A673 (cell line): Measurements from ENCODE around the gene ACCSL. TPM values are rescaled to one million over a fixed set of nuclear protein-coding genes. Genes with fewer than 3 reads are reported as not detected.

ENCODE experiments used
- BruUV-seq: library from RNA; stranded (reverse); fragments of 400-500 nt; replicated peaks from 2 replicates; lab custom pipeline; 2021; lab: Mats Ljungman, UMichigan
- CTCF ChIA-PET: fragments of 300-600 bp; sonication (Branson Sonifier 250); formaldehyde crosslinking; loops from one replicate; lab custom pipeline; 2022; ENCODE audit warnings: antibody characterized with exemption; lab: Charles Lee
- POLR2A ChIA-PET: fragments of 300-600 bp; sonication (Branson Sonifier 250); formaldehyde crosslinking; loops from one replicate; lab custom pipeline; 2022; ENCODE audit warnings: antibody characterized with exemption; ENCODE audit not compliant: low non-redundant PET; lab: Charles Lee
- DNase-seq: peaks from one replicate; pipeline ENCODE4 v3.0.0-alpha.2; 2015; ENCODE audit warnings: low spot score
- H3K27ac ChIP-seq: fragments of 200-600 bp; sonication (generic); 2 replicates; pipeline ENCODE4 v1.5.1; 2016; ENCODE audit warnings: mixed run types, low read depth, mild to moderate bottlenecking, mixed read lengths, antibody characterized with exemption, low read length; ENCODE audit not compliant: poor library complexity, severe bottlenecking
- H3K27me3 ChIP-seq: fragments of 200-600 bp; sonication (generic); replicated peaks from 2 replicates; pipeline ENCODE4 v1.6.1; 2017; ENCODE audit warnings: mixed run types, low read depth, mild to moderate bottlenecking, mixed read lengths, antibody characterized with exemption, low read length; ENCODE audit not compliant: insufficient read depth, poor library complexity
- H3K36me3 ChIP-seq: fragments of 200-600 bp; sonication (generic); 2 replicates; pipeline ENCODE4 v1.6.1; 2016; ENCODE audit warnings: mixed run types, mild to moderate bottlenecking, mixed read lengths, antibody characterized with exemption, low read length; ENCODE audit not compliant: insufficient read depth, poor library complexity, severe bottlenecking
- H3K4me1 ChIP-seq: fragments of 200-600 bp; sonication (generic); 2 replicates; pipeline ENCODE4 v1.6.1; 2017; ENCODE audit warnings: mixed run types, mild to moderate bottlenecking, mixed read lengths, antibody characterized with exemption, low read length; ENCODE audit not compliant: insufficient read depth, poor library complexity, severe bottlenecking
- H3K4me3 ChIP-seq: fragments of 200-600 bp; sonication (generic); 2 replicates; pipeline ENCODE4 v1.5.1; 2016; ENCODE audit warnings: low read depth, mixed run types, mild to moderate bottlenecking, mixed read lengths, low read length; ENCODE audit not compliant: poor library complexity, severe bottlenecking
- H3K9me3 ChIP-seq: fragments of 200-600 bp; sonication (generic); 2 replicates; pipeline ENCODE4 v1.6.1; 2016; ENCODE audit warnings: mixed run types, low read depth, mild to moderate bottlenecking, mixed read lengths, antibody characterized with exemption, low read length; ENCODE audit not compliant: poor library complexity, severe bottlenecking
- EZH2 ChIP-seq: fragments of 200-600 bp; sonication (generic); IDR thresholded peaks from 2 replicates; pipeline ENCODE4 v1.6.1; 2017; ENCODE audit warnings: borderline replicate concordance, low read depth, mild to moderate bottlenecking, mixed read lengths, antibody characterized with exemption, low read length; ENCODE audit not compliant: poor library complexity, severe bottlenecking
- intact Hi-C: fragments of 100-400 bp; cut with micrococcal nuclease; formaldehyde crosslinking; loops from one replicate; pipeline ENCODE4 v1.10.0; 2022; ENCODE audit not compliant: unreplicated experiment
- total RNA-seq: library from RNA; stranded (reverse); gene quantifications from 2 replicates; pipeline ENCODE4 v1.2.3, GENCODE V29; 2021
- TF ChIP-seq, protein P1 (sequence below): fragments of 300-800, 200-600 bp; sonication (generic); conservative IDR thresholded peaks from 2 replicates; pipeline ENCODE4 v1.5.1; 2017; ENCODE audit warnings: low read depth, mild to moderate bottlenecking, antibody characterized with exemption, low read length, moderate library complexity, mixed read lengths

The ACCSL gene
- total RNA-seq, 1 experiment from 2014 or later = not detected

DNA sequence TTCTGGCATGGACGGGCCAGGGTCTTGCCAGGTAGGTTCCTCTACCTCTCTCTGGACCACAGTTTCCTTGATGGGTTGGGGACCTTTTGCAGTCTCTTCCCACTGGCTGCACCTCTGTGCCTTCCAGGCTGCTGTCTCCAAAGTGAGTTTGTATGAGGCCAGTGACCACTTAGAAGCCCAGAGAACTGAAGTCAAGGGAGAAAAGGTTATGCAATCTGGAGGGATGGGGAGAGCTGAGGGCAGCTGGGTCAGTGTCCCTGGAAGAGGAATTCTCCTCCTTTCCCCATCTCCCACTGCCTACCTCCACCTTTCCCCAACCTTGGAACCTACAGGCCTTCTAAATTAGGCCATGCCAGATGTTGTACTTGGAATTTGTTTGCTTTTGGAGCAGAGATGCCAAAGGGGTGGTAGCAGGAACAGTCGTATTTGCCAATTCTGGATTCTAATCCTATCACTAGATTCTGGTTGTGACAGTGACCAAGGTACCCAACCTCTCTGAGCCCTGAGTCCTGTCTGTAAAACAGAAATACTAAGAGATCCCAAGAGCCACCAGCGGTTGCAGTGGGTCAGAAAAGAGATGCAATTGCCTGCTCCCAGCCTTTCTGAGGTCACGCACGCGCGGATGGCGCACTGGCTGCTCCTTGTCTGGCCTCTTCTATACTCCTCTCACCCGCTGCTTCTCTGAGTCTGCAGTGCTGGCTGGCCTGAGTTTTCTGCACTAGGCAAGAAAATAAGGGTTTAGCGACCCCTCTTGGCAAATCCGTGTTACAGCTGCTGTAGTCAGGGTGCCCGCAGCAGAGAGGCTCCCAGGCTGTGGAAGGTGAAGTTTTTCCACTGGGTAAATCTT is 10.7 kb upstream of the ACCSL start:
- intact Hi-C loops = loop anchor here (1.0 to 2.0 kb wide), 2 partner anchors 94 to 147 kb away; partner anchors contain the start of gene C11orf96
- ChIA-PET CTCF (interaction anchor here (0.6 to 1.7 kb wide), 7 partner anchors 20 to 530 kb away, joined by 3 to 8 read pairs (median 5); no protein-coding TSS in a partner anchor), POLR2A (interaction anchor here (0.5 kb wide), 1 partner anchor 573 kb away, joined by 4 read pairs; no protein-coding TSS in a partner anchor)
- Histone ChIP-seq H3K4me3 (no peak overlapping the region), H3K36me3 (no peaks in the 10 kb centered on the region), H3K4me1 (no peaks in the 10 kb centered on the region), H3K9me3 (no peaks in the 10 kb centered on the region), H3K27me3 (no peaks in the 10 kb centered on the region), H3K27ac (no peak overlapping the region)
- peak; percentile 94 for DNase-seq
- BruUV-seq = no TSS peak
- TF ChIP-seq, protein P1, sequence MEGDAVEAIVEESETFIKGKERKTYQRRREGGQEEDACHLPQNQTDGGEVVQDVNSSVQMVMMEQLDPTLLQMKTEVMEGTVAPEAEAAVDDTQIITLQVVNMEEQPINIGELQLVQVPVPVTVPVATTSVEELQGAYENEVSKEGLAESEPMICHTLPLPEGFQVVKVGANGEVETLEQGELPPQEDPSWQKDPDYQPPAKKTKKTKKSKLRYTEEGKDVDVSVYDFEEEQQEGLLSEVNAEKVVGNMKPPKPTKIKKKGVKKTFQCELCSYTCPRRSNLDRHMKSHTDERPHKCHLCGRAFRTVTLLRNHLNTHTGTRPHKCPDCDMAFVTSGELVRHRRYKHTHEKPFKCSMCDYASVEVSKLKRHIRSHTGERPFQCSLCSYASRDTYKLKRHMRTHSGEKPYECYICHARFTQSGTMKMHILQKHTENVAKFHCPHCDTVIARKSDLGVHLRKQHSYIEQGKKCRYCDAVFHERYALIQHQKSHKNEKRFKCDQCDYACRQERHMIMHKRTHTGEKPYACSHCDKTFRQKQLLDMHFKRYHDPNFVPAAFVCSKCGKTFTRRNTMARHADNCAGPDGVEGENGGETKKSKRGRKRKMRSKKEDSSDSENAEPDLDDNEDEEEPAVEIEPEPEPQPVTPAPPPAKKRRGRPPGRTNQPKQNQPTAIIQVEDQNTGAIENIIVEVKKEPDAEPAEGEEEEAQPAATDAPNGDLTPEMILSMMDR = peak; percentile 100
- TF ChIP-seq EZH2 = no peak

DNA sequence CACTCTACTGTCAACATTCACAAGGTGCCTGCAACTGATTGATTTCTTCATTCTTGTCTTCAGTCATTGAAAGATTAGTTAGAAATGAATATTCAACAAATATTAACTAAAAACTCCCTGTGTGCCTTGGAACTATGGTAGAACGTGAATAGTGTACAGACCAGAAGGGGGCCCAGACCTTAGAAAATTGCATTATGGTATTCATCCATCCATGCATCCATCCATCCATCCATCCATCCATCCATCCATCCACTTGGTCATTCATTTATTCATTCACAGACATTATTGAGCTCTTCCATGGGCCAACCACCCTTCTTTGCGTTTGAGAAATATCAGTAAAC is 10.2 kb upstream of the ACCSL start:
- intact Hi-C loops = loop anchor here (1.0 to 2.0 kb wide), 2 partner anchors 95 to 147 kb away; partner anchors contain the start of gene C11orf96
- Histone ChIP-seq H3K4me3 (no peak overlapping the region), H3K27me3 (no peaks in the 10 kb centered on the region), H3K36me3 (no peaks in the 10 kb centered on the region), H3K9me3 (no peaks in the 10 kb centered on the region), H3K27ac (no peak overlapping the region), H3K4me1 (no peaks in the 10 kb centered on the region)
- DNase-seq = no peak
- TF ChIP-seq, protein P1 = no peak
- no peak for TF ChIP-seq EZH2
- POLR2A ChIA-PET = no interaction called here
- CTCF ChIA-PET = interaction anchor here (0.9 to 1.7 kb wide), 5 partner anchors 20 to 189 kb away, joined by 3 to 8 read pairs (median 5); no protein-coding TSS in a partner anchor
- no TSS peak for BruUV-seq

DNA sequence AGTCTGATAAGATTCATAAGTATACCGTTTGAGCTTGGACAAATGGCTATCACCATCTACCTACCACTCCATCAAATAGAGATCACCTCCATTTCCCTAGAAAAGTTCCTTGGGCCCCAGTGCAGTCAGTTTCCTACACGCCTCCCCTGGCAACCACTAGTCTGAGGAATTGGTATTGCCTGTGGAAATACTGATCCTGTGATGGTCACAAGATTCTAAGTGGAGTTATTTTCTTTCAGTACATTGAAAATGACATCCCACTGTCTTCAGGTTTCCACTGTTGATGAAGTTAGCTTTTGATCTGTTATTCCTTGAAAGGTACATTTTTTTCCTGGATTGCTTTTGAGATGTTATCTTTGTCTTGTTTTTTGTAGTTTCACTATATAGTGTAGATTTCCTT is 4.6 kb upstream of the ACCSL start:
- ChIA-PET POLR2A (no interaction called here), CTCF (interaction anchor here (0.6 kb wide), 1 partner anchor 22 kb away, joined by 6 read pairs; no protein-coding TSS in a partner anchor)
- H3K27ac ChIP-seq = no peak overlapping the region
- no TSS peak for BruUV-seq
- H3K4me3 ChIP-seq = no peak overlapping the region
- intact Hi-C loops = no loop called here
- no peaks in the 10 kb centered on the region for H3K9me3 ChIP-seq
- TF ChIP-seq, protein P1 = no peak
- TF ChIP-seq EZH2 = no peak
- H3K4me1 ChIP-seq = no peaks in the 10 kb centered on the region
- DNase-seq = no peak
- H3K36me3 ChIP-seq = no peaks in the 10 kb centered on the region
- peaks cover 3% of the 10 kb centered on the region for H3K27me3 ChIP-seq
